Measurements from ENCODE around the gene CNIH1.
"Not testable (repeated sequence)": the region's sequence is repeated elsewhere in the genome, so short reads cannot be mapped to it uniquely, and the experiment has no call there.

Gene CNIH1

DNA sequence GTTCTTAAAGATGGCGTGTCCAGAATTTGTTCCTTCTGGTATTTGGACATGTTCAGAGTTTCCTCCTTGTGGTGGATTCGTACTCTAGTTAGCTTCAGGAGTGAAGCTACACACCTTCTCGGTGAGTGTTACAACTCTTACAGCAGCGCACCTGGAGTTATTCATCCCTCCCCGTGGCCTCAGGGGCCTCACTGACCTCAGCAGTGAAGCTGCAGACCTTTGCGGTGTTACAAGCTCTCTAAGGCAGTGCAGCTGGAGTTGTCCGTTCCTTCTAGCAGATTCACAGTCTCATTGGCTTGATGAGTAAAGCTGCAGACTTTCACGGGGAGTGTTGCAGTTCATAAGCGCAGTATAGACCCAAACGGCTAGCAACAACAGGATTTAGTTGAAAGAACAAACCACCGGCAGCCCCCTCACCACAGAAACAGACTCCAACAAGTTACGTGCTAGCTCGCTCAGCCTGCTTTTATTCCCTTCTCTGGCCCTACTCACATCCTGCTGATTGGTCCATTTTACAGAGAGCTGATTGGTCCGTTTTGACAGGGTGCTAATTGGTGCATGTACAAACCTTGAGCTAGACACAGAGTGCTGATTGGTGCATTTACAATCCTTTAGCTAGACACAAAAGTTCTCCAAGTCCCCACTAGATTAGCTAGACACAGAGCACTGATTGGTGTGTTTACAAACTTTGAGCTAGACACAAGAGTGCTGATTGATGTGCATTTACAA is 48.9 kb downstream of the CNIH1 start:
- CTCF ChIA-PET: interaction anchor here (0.9 to 1.9 kb wide), 4 partner anchors 9 to 463 kb away, joined by 3 to 5 read pairs (median 4); no protein-coding TSS in a partner anchor
- TF ChIP-seq, protein P1, sequence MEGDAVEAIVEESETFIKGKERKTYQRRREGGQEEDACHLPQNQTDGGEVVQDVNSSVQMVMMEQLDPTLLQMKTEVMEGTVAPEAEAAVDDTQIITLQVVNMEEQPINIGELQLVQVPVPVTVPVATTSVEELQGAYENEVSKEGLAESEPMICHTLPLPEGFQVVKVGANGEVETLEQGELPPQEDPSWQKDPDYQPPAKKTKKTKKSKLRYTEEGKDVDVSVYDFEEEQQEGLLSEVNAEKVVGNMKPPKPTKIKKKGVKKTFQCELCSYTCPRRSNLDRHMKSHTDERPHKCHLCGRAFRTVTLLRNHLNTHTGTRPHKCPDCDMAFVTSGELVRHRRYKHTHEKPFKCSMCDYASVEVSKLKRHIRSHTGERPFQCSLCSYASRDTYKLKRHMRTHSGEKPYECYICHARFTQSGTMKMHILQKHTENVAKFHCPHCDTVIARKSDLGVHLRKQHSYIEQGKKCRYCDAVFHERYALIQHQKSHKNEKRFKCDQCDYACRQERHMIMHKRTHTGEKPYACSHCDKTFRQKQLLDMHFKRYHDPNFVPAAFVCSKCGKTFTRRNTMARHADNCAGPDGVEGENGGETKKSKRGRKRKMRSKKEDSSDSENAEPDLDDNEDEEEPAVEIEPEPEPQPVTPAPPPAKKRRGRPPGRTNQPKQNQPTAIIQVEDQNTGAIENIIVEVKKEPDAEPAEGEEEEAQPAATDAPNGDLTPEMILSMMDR (IDR thresholded peaks at IDR 0.05; ENCODE audit: control extremely low read depth, extremely low read depth, low read depth, missing control alignments): no peak
- DNase-seq (ENCODE audit: extremely low spot score): no peak
- POLR2A ChIA-PET: no interaction called here

- POLR2A ChIA-PET: no interaction called here
- DNase-seq (ENCODE audit: extremely low spot score): no peak
- TF ChIP-seq, protein P1 (IDR thresholded peaks at IDR 0.05; ENCODE audit: control extremely low read depth, extremely low read depth, low read depth, missing control alignments): no peak
- CTCF ChIA-PET: interaction anchor here (0.8 to 2.0 kb wide), 6 partner anchors 10 to 40 kb away, joined by 3 to 8 read pairs (median 3); partner anchors contain the start of gene CDKN3
These were observed 53.8 kb downstream of the CNIH1 start for GRCh38 chr14:54387328-54387727.

DNA sequence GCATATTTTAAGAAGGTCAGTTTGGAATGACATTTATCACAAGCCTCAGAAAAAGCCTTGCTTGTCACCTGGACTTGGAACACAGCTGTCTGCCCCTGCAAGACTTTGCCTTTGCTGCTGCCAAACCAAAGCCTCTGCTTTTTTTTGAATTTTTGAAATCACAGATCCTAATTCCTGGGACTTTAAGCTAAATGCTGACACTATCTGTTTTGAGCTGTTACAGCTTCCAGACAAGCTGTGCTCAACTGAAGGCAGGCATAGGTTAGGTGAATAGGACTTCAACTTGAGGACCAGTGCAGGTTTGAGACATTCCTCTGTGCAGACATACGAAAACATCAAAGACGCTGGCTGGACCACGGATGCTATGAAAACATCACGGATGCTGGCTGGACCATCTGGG is 55.6 kb downstream of the CNIH1 start:
- DNase-seq (ENCODE audit: extremely low spot score): no peak
- POLR2A ChIA-PET: no interaction called here
- CTCF ChIA-PET: interaction anchor here (2.0 kb wide), 1 partner anchor 18 kb away, joined by 5 read pairs; no protein-coding TSS in a partner anchor
- TF ChIP-seq, protein P1 (IDR thresholded peaks at IDR 0.05; ENCODE audit: control extremely low read depth, extremely low read depth, low read depth, missing control alignments): no peak

DNA sequence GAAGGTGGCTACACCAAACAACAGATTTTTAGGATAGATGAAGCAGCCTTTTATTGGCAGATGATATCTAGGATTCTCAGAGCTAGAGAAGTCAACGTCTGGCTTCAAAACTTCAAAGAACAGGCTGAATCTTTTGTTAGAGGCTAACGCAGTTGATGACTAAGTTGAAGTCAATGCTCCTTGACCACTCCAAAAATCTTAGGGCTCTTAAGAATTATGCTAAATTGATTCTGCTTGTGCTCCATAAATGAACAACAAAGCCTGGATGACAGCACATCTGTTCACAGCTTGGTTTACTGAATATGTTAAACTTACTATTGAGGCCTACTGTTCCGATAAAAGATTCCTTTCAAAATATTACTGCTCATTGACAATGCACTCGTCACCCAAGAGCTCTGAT is 57.3 kb downstream of the CNIH1 start:
- ChIA-PET CTCF (interaction anchor here (1.0 to 1.6 kb wide), 2 partner anchors 9 to 12 kb away, joined by 4 read pairs; no protein-coding TSS in a partner anchor), POLR2A (no interaction called here)
- TF ChIP-seq, protein P1 (IDR thresholded peaks at IDR 0.05; ENCODE audit: control extremely low read depth, extremely low read depth, low read depth, missing control alignments): no peak
- DNase-seq (ENCODE audit: extremely low spot score): no peak

DNA sequence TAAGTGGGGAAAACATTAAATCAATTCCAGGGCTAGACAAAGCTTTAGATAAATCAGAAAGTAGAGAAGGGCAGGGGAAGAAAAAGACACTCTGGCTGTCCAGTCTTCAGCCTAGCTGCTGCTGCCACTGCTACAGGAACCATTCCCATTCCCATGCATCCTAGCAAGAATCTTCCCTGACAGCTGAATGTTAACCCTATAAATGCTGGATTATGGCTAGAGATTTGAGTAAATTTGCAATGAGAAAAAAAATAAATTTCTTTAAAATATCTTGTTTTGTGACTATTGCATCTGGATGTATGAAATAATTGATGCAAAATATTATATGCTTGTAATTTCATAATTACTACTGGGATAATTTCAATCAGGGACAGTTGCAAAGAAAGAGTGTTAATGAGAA is 59.4 kb downstream of the CNIH1 start:
- ChIA-PET CTCF (interaction anchor here (0.9 to 1.4 kb wide), 4 partner anchors 10 to 289 kb away, joined by 3 to 5 read pairs (median 4); no protein-coding TSS in a partner anchor), POLR2A (no interaction called here)
- TF ChIP-seq, protein P1 (IDR thresholded peaks at IDR 0.05; ENCODE audit: control extremely low read depth, extremely low read depth, low read depth, missing control alignments): no peak
- no peak for DNase-seq (ENCODE audit: extremely low spot score)

GRCh38 chr14:54380558-54380957 is 60.6 kb downstream of the CNIH1 start:
- DNase-seq (ENCODE audit: extremely low spot score); CTCF ChIA-PET; POLR2A ChIA-PET: not testable (repeated sequence)

DNA sequence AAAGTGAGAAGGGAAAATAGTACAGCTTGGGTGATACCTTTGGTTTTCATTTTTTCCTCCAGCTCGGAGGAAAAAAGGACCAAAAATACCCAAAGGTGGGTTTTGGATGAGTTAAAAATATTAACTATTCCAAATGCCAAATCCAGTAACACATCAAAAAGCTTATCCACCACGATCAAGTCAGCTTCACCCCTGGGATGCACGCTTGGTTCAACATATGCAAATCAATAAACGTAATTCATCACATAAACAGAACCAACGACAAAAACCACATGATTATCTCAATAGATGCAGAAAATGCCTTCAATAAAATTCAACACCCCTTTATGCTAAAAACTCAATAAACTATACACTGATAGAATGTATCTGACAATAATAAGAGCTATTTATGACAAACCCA is 62.3 kb downstream of the CNIH1 start:
- POLR2A ChIA-PET; DNase-seq (ENCODE audit: extremely low spot score); CTCF ChIA-PET: not testable (repeated sequence)

Data from GM10248 (cell line).